ENCODE results near the gene TMOD2.

DNA sequence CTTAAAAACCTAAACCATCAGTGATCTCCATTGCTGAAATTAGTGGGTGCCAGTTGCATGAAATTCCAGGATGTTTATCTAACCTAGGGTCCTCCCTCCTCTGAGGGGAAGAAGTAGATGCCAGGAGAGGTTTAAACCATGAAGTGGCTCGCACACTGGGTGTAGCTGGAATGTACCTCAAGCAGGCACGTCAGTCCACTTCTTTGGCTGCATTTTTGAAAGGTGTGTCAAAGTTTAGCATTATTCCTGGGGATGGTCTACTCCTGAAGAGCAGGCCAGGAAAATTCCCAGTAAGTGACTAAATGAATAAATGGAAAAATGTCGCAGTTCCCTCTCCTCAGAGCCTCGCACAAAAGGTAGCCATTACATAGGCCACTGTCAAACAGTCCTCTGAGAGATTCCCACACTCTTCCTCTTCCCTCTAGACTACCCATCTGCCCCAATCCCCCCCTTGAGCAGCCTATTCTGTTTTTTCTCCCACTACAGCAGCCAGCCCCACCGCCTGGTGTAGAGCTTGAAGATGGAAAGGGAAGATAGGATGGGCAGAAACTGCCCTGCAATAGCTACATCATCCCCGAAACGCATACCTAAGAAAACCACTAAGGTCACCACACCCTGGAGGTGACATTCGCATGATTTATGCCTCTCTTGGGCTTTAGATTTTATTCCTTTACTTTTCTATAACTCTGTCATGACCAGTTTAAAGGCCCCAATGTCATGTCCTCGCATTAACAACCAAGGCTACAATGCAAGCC, 77.4 kb downstream of the TMOD2 start:
- TF ChIP-seq EZH2 (IDR thresholded peaks at IDR 0.05) (no peak), ZNF274 (IDR thresholded peaks at IDR 0.05; ENCODE audit: low read depth, low read length) (no peak), POLR2A (IDR thresholded peaks at IDR 0.05; ENCODE audit: borderline replicate concordance, extremely low read depth, insufficient read depth, insufficient read length) (no peak), ELF1 (IDR thresholded peaks at IDR 0.05; ENCODE audit: borderline replicate concordance, low read depth) (no peak), POLR2AphosphoS5 (IDR thresholded peaks at IDR 0.05; ENCODE audit: low read depth, low read length) (no peak), FOSL1 (IDR thresholded peaks at IDR 0.05; ENCODE audit: low read depth) (no peak), CEBPB (IDR thresholded peaks at IDR 0.05; ENCODE audit: low read depth) (no peak), SIN3A (IDR thresholded peaks at IDR 0.05; ENCODE audit: low read depth) (0 out of 2 replicates have a peak, but pooled peaks have one; percentile 22), RAD21 (IDR thresholded peaks at IDR 0.05; ENCODE audit: low read depth) (no peak)
- TF ChIP-seq, protein P1, sequence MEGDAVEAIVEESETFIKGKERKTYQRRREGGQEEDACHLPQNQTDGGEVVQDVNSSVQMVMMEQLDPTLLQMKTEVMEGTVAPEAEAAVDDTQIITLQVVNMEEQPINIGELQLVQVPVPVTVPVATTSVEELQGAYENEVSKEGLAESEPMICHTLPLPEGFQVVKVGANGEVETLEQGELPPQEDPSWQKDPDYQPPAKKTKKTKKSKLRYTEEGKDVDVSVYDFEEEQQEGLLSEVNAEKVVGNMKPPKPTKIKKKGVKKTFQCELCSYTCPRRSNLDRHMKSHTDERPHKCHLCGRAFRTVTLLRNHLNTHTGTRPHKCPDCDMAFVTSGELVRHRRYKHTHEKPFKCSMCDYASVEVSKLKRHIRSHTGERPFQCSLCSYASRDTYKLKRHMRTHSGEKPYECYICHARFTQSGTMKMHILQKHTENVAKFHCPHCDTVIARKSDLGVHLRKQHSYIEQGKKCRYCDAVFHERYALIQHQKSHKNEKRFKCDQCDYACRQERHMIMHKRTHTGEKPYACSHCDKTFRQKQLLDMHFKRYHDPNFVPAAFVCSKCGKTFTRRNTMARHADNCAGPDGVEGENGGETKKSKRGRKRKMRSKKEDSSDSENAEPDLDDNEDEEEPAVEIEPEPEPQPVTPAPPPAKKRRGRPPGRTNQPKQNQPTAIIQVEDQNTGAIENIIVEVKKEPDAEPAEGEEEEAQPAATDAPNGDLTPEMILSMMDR (IDR thresholded peaks at IDR 0.05 in 2 of 3, conservative IDR thresholded peaks at IDR 0.05 in 1 of 3; ENCODE audit: borderline replicate concordance in 1 of 3, insufficient read depth in 1 of 3, low read depth in 2 of 3, low read length in 2 of 3): no peak
- TF ChIP-seq, protein P2, sequence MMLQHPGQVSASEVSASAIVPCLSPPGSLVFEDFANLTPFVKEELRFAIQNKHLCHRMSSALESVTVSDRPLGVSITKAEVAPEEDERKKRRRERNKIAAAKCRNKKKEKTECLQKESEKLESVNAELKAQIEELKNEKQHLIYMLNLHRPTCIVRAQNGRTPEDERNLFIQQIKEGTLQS (IDR thresholded peaks at IDR 0.05): no peak
- TF ChIP-seq, protein P3, sequence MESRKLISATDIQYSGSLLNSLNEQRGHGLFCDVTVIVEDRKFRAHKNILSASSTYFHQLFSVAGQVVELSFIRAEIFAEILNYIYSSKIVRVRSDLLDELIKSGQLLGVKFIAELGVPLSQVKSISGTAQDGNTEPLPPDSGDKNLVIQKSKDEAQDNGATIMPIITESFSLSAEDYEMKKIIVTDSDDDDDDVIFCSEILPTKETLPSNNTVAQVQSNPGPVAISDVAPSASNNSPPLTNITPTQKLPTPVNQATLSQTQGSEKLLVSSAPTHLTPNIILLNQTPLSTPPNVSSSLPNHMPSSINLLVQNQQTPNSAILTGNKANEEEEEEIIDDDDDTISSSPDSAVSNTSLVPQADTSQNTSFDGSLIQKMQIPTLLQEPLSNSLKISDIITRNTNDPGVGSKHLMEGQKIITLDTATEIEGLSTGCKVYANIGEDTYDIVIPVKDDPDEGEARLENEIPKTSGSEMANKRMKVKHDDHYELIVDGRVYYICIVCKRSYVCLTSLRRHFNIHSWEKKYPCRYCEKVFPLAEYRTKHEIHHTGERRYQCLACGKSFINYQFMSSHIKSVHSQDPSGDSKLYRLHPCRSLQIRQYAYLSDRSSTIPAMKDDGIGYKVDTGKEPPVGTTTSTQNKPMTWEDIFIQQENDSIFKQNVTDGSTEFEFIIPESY (IDR thresholded peaks at IDR 0.05; ENCODE audit: extremely low read depth, insufficient replicate concordance, low read length): no peak
- TF ChIP-seq, protein P4, sequence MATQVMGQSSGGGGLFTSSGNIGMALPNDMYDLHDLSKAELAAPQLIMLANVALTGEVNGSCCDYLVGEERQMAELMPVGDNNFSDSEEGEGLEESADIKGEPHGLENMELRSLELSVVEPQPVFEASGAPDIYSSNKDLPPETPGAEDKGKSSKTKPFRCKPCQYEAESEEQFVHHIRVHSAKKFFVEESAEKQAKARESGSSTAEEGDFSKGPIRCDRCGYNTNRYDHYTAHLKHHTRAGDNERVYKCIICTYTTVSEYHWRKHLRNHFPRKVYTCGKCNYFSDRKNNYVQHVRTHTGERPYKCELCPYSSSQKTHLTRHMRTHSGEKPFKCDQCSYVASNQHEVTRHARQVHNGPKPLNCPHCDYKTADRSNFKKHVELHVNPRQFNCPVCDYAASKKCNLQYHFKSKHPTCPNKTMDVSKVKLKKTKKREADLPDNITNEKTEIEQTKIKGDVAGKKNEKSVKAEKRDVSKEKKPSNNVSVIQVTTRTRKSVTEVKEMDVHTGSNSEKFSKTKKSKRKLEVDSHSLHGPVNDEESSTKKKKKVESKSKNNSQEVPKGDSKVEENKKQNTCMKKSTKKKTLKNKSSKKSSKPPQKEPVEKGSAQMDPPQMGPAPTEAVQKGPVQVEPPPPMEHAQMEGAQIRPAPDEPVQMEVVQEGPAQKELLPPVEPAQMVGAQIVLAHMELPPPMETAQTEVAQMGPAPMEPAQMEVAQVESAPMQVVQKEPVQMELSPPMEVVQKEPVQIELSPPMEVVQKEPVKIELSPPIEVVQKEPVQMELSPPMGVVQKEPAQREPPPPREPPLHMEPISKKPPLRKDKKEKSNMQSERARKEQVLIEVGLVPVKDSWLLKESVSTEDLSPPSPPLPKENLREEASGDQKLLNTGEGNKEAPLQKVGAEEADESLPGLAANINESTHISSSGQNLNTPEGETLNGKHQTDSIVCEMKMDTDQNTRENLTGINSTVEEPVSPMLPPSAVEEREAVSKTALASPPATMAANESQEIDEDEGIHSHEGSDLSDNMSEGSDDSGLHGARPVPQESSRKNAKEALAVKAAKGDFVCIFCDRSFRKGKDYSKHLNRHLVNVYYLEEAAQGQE (IDR thresholded peaks at IDR 0.05; ENCODE audit: low read depth): no peak
